ENCODE measurements around the gene RPL12.

DNA sequence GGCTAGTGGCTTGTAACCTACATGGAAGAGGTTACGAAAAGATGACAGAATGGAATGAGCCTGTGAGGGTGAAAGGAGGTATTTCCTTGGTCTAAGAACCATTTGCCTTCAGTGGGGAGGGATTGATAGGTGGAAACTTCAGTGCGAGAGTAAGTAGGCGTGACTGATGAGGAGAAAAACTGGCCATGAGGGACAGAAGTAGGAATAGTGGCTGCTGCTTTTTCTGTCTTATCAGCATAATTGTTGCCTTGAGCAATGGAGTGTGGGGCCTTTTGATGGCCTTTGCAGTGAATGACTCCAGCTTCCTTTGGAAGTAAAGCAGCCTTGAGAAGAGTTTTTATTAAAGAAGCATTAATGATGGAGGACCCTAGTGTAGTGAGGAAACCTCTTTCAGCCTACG is 36.1 kb downstream of the RPL12 start:
- no peak for TF ChIP-seq EZH2phosphoT487 (IDR thresholded peaks at IDR 0.05; ENCODE audit: borderline replicate concordance, low read length)
- TF ChIP-seq, protein P1, sequence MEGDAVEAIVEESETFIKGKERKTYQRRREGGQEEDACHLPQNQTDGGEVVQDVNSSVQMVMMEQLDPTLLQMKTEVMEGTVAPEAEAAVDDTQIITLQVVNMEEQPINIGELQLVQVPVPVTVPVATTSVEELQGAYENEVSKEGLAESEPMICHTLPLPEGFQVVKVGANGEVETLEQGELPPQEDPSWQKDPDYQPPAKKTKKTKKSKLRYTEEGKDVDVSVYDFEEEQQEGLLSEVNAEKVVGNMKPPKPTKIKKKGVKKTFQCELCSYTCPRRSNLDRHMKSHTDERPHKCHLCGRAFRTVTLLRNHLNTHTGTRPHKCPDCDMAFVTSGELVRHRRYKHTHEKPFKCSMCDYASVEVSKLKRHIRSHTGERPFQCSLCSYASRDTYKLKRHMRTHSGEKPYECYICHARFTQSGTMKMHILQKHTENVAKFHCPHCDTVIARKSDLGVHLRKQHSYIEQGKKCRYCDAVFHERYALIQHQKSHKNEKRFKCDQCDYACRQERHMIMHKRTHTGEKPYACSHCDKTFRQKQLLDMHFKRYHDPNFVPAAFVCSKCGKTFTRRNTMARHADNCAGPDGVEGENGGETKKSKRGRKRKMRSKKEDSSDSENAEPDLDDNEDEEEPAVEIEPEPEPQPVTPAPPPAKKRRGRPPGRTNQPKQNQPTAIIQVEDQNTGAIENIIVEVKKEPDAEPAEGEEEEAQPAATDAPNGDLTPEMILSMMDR (IDR thresholded peaks at IDR 0.05; ENCODE audit: low read depth, low read length, poor library complexity, severe bottlenecking) = no peak
